ENCODE data around the gene UXS1.
"Not testable (repeated sequence)": the region's sequence is repeated elsewhere in the genome, so short reads cannot be mapped to it uniquely, and the experiment has no call there.

UXS1 gene

GRCh38 chr2:106160786-106161261, 33.3 kb downstream of the UXS1 start:
- peak; percentile 25 for DNase-seq (ENCODE audit: low read depth)

GRCh38 chr2:106159866-106160785, 34.0 kb downstream of the UXS1 start:
- peak; percentile 58 for DNase-seq (ENCODE audit: low read depth)

- peak; percentile 44 for DNase-seq (ENCODE audit: low read depth)
Measured at GRCh38 chr2:106158871-106159270, 35.2 kb downstream of the UXS1 start.

GRCh38 chr2:106158131-106158530, 36.0 kb downstream of the UXS1 start:
- DNase-seq (ENCODE audit: low read depth), result no peak

DNA sequence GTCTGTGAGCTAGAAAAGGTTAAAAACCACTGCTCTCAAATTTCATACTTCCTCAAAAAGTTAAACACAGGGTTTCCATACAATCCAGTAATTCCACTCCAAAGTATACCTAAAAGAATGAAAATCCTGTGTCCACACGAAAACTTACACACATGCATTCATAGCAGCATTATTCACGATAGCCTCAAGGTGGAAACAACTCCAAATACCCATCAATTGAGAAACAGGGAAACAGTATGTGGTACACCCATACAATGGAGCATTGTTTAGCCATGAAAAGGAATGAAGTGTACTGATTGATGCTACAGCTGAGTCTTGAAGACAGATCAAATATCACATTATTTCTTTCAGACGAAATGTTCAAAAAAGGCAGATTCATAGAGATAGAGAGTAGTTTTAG, 36.7 kb downstream of the UXS1 start:
- no peak for DNase-seq (ENCODE audit: low read depth)

- DNase-seq (ENCODE audit: low read depth), result no peak
Measured at GRCh38 chr2:106156305-106157296, 37.5 kb downstream of the UXS1 start.

- no peak for DNase-seq (ENCODE audit: low read depth)
Measured at GRCh38 chr2:106153781-106154180, 40.3 kb downstream of the UXS1 start.

DNA sequence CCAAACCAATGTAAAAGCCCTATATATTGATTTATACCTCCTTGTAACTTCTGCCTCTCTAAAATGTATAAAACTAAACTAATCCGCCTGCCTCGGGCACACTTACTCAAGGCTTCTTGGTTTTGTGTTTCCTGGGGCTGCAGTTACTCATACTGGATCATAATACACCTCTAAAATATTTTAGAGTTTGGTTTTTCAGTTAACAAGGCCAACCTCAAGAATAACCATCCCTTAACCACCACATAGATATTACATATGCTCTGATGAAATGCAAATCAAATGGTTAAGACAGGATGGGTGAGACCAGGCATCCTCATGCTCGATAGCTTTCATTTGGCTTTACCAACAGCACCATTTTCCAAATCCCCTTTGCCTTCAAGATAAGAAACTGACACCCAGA, 46.4 kb downstream of the UXS1 start:
- no peak for DNase-seq (ENCODE audit: low read depth)

GRCh38 chr2:106147159-106147558, 46.9 kb downstream of the UXS1 start:
- no peak for DNase-seq (ENCODE audit: low read depth)

DNA sequence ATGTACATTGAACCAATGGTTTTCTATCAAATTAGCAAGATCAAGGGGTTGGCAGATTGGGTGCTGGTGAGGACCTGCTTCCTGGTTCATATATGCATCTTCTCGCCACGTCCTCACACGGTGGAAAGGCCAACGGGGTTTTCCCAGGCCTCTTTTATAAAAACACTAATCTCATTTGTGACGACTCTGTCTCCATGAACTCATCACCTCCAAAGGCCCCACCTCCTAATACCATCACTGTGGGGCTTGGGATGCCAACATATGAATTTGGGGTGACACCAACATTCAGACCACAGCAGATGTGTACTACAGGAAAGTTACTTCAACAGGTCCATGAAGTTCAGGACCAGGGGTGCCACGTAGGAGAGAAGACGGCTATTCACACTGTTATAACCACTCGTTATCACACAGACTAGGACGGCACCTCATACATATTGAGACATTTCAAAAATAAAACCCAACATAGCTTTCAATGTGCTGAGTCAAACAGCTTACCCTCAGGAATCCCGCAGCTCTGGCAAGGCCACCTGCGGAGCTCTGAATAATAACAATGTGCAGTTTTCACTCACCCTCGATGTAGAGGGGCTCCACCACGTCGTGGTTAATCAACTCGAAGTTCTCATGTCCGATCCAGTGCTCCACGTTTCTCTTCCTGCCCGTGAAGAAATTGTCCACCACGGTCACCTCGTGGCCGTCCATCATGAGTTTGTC, 49.3 kb downstream of the UXS1 start:
- DNase-seq (ENCODE audit: low read depth), result peak; percentile 64

GRCh38 chr2:106143495-106144215, 50.4 kb downstream of the UXS1 start:
- DNase-seq (ENCODE audit: low read depth), result no peak

- DNase-seq (ENCODE audit: low read depth), result no peak
Measured at GRCh38 chr2:106142683-106143082, 51.4 kb downstream of the UXS1 start.

- no peak for DNase-seq (ENCODE audit: low read depth)
Measured at GRCh38 chr2:106140913-106141312, 53.2 kb downstream of the UXS1 start.

DNA sequence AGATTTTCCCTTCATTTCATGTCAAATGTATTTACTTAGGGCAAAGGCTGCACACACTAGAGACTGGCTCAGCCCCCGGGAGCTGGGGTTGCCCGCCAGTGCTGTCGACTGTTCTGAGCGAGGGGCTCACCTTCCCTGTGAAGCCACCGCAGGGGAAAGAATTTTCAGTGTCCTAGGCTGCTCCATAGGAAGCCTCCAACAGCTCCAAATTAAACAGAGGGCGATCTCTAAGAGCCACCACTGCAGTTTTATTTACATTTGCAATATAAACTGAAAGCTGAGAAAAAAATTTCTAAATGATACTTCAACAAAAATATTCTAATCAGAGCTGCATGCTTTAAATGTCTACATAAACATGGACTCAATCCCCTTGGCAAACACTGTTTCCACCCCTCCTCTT, 54.0 kb downstream of the UXS1 start:
- DNase-seq (ENCODE audit: low read depth), result no peak

DNA sequence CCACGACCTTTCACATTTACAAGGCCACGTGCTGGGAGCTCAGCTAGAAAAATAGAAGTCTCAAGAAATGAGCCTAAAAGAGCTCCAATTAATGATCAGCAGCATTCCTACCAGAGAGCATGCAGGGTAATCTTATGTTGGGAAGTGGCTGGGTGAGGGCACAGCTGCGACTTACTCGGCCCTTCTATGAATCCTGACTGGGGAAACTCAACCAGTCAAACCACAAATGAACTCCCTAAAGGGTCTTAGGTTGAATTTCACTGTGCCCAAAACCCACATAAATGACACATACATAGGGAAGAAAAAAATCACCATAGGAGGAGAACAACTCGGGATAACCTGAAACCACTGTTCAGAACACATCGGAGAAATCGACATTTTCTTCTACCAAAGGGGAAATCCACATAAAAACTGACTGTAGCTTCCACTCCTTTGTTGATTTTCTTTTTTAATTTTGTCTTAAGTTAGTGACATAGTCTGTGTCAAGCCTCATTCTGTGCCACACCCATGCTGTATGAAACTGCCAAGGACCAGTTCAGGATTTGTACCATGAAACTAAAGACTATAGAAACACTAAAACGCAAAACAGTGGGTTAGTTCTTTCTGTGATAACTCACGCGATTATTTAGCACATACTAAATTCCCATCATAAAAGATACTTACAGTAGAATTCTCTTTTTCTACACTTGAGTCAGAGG, 54.7 kb downstream of the UXS1 start:
- DNase-seq (ENCODE audit: low read depth), result no peak

DNA sequence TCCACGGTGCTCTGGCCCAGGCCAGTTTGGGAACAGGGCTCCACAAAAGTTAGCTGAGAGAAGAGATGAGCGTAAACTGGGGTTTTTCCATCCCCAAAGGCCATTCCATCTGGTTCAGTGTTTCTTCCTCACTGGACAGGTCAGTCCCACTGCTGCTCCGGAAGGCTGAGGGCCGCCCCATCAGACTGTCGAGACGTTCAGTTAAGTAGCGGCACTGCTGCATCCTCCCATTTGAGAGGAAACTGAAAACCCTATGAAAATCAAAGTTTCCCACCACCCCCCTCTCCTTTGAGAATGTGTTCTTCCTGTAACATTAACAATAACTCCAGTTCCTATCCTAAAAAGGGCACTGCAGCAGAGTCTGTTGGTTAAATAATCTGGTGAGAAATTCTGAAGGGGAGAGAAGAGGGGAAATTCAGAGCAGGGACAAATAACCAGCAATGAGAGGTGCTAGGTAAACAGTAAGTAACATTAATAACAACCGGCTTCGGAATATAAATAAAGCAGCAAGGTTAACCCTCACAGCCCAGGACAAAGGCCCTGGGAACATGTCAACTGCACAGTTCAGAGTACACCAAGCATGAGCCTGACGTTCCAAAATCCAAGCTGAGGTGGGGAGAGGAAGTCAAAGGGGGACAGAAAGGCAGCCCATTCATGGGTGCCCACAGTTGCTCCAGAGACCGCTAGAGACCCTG, 55.4 kb downstream of the UXS1 start:
- DNase-seq (ENCODE audit: low read depth), result no peak

DNA sequence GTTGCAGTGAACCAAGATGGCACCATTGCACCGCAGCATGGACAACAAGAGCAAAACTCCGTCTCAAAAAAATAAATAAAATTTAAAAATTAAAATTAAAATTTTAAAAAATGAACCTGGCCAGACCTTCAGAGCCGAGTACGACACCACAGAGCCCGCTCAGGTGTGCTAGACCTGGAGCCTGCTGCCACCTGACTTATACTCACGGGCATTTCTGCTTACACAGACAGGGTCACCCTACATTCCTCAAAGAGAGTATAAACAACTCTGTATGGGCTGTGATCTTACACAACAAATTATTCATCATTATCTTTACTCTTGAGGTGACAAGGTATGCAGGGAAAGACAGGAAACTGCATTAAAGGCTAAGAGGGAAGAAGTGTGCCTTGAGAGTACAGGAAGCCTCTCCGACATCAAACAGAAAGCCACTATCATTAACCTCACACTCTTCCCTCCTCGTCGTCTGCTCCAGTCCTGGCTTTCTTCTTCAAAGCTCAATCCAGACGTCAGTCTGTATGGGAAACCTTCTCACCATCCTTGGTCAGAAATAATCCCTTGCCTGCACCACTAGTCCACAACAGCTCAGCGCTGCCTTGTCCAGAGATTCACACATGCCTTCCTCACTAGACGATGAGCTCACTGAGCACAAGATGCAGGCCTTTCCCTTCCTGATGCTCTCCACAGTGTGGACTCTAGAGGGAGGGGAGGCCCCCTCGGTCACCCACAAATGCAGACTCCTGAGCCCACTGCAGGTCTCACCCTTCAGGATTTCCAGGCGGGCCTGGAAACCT, 56.2 kb downstream of the UXS1 start:
- DNase-seq (ENCODE audit: low read depth), result peak; percentile 20

GRCh38 chr2:106131192-106131591, 62.9 kb downstream of the UXS1 start:
- DNase-seq (ENCODE audit: low read depth), result not testable (repeated sequence)
